COR-L47 (cell line): ENCODE results near the gene RAB42.
"Not testable (repeated sequence)": the region's sequence is repeated elsewhere in the genome, so short reads cannot be mapped to it uniquely, and the experiment has no call there.

Experiments used
- DNase-seq: peaks from one replicate; lab custom pipeline; 2025; lab: John Stamatoyannopoulos, UW

RAB42 gene, protein sequence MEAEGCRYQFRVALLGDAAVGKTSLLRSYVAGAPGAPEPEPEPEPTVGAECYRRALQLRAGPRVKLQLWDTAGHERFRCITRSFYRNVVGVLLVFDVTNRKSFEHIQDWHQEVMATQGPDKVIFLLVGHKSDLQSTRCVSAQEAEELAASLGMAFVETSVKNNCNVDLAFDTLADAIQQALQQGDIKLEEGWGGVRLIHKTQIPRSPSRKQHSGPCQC

DNA sequence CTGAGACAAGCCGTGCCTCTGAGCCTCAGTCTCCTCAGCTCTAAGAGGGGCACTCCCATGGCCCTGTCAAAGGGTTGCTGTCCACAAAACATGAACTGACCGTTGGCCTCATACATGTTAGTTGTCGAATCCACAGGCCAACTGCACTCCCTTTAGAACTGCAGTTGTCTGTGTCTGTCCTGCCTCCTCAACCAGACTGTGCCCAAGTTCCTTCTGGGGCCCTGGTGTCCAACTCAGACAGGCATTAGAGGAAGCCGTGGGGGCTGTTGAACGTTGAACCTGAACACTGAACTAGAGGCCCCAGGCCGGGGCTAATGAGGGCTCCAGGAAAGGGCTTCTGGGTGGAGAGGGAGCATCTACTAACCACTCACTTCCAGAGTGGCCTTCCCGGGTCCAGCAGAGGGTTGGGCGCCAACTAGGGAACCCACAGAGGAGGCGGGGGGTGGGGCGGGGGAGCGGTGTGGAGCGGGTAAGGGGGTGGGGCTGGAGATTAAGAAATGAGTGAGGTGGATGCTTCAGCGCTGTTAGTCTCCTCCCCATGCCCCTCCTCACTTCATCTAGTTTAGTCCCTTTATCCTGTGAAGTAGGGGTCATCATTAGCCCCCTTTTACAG lies at the start of gene RAB42:
RAB42 (plus strand) TSS at position 558 of the 613 bp plus-strand sequence. CDS start 247 bp downstream, outside the sequence.
- DNase-seq: no peak

DNA sequence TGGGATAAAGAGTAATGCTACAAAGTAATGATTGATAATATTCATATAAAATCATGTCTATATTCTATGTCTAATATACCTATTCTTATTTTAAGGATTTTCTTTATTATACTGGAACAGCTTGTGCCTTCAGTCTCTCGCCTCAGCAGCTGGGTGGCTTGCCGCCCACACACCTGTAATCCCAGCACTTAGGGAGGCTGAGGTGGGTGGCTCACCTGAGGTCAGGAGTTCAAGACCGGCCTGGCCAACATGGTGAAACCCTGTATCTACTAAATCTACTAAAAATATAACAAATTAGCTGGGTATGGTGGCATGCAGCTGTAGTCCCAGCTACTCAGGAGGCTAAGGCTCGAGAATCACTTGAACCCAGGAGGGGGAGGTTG lies 46.8 kb upstream of the RAB42 start:
- no peak for DNase-seq

DNA sequence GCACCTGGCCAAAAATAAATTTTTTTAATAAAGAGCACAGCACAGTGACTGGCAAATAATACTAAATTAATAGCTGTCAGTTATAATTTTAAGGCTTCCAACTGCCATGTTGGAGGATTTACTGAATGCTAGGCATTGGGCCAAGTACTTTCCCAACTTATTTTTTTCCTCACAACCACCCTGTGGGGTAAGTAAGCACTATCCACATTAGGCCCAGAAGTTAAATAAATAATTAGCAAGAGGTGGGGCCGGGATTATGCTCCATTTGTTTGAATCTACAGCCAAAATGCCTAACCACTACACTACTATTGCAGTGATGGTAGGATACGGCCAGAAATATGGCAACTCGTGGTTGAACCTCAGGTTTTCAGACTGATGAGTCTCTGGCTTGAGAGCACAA lies 43.7 kb upstream of the RAB42 start:
- no peak for DNase-seq

DNA sequence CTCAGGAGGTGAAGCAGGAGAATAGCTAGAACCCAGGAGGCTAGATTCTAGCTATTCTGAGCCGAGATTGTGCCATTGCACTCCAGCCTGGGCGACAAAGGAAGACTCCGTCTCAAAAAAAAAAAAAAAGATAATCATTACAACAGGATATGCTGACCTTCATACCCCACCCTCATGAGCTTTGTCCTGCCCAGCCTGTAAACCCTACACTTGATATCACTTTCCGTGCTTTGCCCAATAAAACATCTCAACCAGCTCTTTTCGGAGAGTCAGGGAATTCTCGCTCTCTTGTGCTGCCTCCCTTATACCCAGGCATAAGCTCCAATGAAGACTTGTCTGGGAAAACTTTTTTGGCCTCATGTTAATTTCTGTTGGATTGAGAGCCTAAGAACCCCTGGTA lies 40.7 kb upstream of the RAB42 start:
- no peak for DNase-seq

DNA sequence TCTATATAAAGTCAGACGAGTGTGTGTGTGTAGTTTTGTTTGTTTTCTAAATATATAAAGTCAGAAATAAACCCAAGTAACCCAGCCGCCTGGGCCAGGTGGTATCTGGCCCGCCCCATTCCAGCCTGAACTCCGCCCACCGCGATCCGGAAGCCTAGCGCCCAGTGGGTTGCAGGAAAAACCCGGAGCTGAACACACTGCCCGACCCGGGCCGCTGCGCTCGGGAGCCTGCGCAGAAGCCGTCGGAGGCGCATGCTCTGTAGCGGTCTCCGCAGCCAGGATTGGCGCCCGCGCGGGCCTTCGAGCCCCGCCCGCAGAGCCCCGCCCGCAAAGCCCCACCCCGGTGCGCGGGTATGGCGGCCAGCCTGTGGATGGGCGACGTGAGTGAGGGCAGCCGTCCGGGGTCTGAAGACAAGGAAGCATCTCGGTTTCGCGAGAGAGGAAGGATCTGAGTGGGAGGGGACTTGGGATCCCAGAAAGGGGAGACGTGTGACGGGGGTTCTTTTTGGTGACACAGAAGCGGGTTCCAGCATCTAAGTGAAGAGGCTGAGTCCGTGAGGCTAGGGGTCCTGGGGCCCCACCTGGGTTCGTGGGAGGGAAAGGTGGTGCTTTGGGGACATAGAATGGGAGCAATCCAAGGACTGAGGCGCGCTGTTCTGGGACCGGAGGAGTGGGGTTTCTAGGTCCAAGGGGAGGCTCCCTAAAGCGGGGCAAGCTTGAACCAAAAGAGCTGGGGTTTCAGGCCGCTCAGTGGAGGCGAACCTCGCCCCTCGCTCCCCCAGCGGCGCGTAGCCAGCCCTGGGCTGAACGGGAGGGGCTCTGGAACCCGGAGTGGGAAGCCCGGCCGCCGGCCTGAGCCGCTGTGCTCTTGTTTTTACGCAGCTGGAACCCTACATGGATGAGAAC lies 39.1 kb upstream of the RAB42 start, which contains the start of gene TRNAU1AP:
TRNAU1AP (plus strand) TSS at position 328 of the 906 bp plus-strand sequence; CDS start at position 354, 26 bp downstream.
- peak; percentile 96 for DNase-seq

DNA sequence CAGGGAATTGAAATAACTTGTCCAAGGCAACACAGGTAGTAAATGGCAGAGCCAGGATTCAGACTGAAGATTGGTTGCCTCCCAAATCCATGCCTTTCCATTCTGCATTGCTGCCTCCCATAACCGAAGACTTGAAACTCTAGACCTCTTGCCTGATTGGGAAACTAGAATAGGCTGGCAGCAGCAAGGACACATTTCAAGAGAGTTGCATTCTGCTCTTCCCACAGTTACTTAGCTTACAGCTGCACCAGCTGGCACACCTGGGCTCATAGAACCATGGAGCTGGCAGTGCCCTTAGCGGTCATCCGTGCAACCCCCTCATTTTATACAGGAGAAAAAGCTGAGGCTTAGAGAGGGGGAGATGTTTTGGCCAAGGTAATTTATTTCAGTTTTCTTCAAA lies 31.2 kb upstream of the RAB42 start:
- no peak for DNase-seq

DNA sequence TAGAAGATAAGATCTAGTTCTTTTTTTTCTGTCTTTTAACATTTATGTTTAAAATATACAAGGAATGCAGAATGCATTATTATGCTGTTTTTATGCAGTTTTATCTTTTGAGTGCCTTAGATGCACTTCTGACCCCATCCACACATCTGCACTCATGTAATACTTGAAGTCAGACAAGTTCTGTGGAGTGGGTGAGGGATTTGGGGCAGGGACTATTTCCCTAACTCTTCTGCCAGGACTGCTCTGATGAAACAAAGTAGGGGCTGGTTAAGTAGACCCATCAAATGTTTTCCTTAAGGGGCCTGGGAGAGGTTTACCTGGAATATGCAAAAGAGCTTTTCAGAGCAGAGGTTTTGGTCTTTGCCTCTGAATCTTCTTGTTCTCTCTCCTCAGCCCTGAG lies 27.8 kb upstream of the RAB42 start:
- no peak for DNase-seq

DNA sequence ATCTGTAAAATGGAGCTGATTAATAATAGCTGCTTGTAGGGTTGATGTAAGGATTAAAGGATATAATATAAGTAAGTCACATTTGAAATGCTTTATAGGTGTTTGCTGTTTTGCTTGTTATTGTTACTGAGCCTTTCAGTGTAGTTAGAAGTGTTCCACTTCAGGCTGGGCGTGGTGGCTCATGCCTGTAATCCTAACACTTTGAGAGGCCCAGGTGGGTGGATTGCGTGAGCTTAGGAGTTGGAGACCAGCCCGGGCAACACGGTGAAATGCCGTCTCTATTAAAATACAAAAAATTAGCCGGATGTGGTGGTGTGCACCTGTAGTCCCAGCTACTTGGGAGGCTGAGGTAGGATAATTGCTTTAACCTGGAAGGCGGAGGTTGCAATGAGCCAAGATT lies 27.0 kb upstream of the RAB42 start:
- DNase-seq: no peak

DNA sequence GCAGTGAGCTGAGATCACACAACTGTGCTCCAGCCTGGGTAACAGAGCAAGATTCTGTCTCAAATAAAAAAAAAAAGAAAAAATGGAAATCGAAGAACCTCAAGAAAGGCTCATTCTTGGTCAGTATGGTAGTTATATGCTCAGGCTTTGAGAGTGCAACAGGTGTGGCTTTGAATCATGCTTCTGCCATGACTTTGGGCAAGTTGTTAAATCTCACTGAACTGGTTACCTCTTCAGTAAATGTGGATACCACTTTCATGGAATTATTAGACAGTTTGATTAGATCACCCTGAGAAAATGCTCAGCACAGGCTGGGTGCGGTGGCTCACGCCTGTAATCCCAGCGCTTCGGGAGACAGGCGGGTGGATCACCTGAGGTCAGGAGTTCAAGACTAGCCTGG lies 26.3 kb upstream of the RAB42 start:
- no peak for DNase-seq

DNA sequence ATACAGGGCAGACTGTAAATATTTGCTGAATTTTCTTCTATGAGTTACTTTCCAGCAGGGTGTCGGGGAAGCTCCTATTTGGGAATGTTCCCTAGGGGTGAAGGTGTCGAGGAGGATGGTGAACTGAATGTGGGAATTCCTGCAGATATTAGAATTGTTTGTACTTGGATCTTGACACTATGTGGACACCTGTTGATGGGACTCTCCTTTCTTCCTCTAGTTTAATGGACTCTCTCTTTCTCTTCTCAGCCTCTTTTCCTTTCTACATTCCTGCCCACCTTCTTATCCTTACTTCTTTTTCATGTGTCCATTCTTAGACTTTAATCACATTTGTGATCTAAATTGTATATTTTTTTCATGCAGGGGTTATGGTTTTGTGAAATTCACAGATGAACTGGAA lies 25.1 kb upstream of the RAB42 start:
- DNase-seq: no peak

DNA sequence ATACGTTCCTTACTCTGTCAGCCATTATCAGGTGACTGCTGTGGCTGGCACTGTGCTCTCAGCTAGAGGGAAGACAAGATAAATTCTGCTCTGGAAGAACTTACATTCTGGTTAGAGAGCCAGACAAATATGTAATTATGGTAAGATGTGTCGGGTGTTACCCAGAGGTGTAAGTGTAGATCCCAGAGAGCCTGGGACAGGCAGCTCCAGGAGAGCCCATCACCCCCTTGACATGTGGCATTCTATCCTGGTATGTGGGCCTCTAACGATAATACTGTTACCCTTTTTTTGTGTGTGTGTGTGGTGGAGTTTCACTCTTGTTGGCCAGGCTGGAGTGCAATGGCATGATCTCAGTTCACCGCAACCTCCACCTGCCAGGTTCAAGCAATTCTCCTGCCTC lies 20.2 kb upstream of the RAB42 start:
- DNase-seq: no peak

DNA sequence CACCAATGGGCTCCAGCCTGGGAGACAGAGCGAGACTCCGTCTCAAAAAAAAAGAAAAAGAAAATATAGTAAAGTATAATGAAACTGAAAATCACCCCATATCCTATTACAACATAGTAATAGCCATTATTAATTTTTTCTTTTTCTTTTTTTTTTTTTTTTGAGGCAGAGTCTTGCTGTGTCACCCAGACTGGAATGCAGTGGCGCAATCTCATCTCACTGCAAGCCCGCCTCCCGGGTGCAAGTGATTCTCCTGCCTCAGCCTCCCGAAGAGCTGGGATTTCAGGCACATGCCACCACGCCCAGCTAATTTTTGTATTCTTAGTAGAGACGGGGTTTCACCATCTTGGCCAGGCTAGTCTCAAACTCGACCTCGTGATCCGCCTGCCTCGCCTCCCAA lies 19.2 kb upstream of the RAB42 start:
- not testable (repeated sequence) for DNase-seq

DNA sequence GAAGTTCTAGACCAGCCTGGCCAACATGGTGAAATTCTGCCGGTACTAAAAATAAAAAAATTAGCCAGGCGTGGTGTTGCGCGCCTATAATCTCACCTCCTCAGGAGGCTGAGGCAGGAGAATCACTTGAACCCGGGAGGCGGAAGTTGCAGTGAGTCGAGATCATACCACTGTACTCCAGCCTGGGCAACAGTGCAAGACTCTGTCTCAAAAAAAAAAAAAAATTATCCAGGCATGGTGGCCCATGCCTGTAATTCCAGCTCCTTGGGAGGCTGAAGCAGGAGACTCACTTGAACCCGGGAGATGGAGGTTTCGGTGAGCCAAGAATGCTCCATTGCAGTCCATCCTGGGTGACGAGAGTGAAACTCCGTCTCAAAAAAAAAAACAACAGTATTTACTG lies 18.5 kb upstream of the RAB42 start:
- no peak for DNase-seq

DNA sequence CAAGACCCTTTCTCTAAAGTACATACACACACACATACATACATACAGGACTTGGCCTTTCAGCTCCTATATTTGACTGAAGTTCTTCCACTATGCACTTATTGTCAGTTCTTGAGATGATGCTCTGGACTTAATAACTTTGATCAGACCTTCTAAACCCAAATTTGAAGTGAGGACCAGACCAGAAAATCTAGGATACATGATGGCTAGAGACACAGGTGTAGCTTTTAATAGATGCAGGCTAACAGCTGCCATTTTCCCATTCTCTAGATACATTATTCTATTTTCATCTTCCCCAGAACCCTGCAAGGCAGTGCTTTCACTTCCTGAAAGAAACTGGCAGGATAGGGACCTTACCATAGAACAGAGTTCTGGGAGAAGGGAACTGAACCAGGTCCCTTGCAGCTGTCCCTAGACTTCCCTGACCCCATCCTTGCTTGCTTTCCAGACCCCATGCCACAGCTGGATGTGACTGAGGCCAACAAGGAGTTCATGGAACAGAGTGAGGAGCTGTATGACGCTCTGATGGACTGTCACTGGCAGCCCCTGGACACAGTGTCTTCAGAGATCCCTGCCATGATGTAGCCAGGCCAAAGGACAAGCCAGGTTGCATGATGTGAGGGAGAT lies 14.9 kb upstream of the RAB42 start:
- DNase-seq: no peak

DNA sequence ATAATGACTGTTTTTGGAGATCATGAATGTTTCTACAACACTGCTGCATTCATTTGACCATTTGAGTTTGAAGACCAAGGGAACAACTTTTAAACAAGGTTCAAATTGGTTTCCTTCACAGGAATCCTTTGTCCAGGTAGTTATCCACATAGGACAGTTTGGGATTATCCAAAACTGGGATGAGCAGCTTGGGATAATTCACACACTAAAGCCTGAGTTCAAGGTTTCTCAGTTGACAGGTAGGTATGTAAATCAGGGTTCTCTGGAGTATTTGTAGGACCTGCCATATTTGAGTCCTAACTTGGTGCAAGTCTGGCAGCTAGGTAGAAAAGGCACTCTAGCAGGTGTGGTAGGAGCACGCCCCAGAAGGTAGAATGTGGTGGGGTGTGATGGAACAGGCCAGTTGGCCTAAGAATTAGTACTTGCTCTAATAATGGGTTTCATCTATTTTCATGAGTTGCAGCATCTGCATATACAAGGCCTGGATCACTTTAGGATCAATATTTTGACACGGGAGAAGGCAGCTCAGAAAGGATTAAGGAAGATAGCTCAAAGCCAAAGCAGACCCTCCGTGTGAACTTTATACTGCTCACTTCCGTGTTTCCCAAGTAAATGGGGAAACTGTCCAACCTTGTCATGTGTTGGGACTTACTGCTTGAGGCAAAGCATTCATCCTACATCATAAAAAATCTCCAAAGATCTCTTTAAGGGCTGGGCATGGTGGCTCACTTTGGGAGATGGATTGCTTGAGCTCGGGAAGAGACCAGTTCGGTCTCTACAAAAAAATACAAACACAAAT lies 14.1 kb upstream of the RAB42 start:
- no peak for DNase-seq

DNA sequence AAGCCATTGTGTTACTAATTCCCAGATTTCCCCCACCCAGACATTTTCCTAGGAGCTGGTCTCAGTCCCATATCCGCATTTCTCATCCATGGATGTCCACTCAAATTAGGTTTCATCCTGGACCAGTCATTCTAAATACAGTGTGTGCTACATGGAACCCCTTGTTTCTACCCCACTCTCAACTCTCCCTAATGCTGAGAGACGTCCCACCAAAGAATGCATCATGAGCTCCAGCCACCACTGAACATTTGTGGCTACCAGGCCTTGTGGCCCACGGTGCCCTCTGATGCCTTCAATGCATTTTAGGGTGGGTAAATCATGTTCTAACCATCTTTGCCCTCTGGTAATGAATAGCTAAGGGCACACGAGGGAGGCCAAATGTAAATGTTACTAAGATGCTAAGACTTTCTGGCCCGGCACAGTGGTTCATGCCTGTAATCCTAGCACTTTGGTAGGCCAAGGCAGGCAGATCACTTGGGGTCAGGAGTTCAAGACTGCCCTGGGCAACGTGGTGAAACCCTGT lies 13.3 kb upstream of the RAB42 start:
- DNase-seq: no peak

DNA sequence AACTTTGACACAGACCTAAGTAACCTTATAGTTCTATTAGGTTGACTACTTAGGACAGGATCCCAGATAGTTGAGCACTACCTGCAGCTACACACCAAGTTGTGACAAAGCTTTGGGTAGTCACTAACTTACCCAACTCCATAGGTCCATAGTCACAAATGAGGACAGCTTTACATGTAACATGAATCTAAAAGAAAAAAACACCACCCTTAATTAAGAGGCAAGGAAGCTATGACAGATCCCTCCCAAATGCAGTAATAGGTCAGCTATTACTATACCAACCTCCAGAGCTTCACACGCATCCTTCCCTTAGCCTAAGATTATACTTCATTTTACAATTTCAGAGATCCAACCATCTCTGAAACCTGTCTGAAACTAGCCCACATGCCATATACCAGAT lies 12.7 kb upstream of the RAB42 start:
- no peak for DNase-seq

DNA sequence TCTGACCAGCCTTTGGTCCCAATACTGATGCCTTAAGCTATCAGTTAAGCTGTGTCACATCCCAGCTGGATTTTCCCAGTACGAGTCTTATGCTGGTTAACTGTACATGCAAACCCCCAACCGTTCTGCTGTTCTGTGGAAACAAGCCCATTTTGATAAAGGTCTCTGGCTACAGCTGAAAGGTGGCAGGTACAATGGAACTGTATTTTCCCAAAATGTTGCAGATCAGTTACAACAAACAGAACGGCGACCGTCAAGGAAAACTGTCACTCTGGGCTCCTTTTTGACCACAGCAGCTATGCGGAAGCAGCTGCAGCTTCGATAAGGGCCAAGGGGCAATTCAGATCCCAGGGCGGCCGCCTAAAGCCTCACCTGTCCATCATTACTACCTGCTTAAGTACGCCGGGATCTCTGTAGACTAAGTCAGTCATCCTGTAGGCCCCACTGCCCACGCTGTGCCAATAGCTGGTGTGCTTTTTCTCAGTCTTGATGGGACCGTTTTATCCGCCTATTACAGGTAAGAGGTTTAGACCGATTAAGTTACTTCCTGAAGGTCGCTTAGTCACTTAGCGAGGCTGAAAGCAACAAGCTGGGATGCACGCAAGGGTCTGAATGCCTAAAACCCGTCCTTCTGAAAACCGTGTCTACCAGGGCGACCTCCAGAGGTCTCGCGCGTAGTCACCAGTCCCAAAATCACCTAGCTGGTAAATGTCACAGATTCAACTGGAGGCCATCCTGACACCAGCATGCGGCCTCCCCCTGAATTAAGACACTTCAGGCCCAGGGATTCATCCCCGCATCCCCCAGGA lies 11.1 kb upstream of the RAB42 start:
- DNase-seq: peak; percentile 38

DNA sequence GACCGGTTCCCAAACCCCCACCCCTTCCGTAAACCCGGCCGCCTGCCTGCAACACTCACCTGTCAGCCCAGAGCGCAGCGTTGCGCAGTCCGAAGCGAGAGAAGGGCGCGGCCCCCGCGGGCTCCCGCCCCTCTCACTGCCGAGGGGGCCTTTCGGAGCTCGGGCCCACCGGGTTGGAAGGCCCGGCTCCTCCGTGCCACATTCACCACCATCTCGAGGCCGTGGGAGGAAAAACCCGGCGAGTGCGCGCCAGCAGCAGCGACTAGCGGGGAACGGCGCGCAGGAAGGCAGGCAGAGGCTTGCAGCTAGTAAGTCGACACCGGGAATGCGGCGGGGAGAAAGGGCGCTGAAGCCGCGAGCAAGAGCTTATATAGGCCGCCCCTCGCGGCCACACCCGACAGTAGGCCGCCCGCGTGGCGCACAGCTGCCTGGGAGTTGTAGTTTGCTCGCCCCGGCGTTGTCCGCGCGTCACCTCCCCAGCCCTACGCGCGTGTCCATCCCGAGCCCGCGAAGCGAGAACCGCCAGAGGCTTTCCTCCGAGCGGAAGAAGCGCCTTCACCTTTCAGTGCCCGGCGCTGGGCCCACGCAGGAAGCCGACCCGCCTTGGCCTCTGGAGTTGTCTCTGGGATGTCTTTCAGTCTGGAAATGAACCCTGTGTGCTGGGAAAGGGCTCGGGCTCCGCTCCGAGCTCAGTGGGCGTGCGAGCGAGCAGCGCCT lies 10.4 kb upstream of the RAB42 start:
- DNase-seq: peak; percentile 96

DNA sequence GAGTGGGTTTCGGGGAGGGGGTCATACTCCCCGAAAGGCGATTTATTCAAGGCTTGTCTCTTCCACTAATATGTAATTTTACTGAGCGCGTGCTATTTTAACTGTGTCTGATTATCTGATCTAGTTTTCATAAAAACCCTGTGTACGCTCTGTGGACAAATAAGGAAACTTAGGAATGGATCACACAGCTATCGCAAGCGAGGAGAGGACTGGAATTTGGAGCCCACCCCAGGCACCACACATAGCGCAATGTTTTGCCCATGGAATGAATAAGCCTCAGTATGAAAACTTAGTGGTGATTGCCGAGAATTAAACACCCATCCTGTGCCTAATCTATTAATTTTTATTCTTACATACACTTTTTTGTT lies 9.8 kb upstream of the RAB42 start:
- no peak for DNase-seq
